ENCODE results near the gene FBXW5. TPM values are rescaled to one million over a fixed set of nuclear protein-coding genes. Genes with fewer than 3 reads are reported as not detected.

Gene FBXW5
- total RNA-seq, 2 donors from 2014 or later = 203 to 233 TPM

GRCh38 chr9:136962163-136962562 lies 17.6 kb upstream of the FBXW5 start:
- no peaks in the 10 kb centered on the region for H3K27me3 ChIP-seq
- H3K9me3 ChIP-seq = no peaks in the 10 kb centered on the region
- H3K4me1 ChIP-seq = peaks cover 0 to 28% of the 10 kb centered on the region in 2 donors
- TF ChIP-seq, protein P1, sequence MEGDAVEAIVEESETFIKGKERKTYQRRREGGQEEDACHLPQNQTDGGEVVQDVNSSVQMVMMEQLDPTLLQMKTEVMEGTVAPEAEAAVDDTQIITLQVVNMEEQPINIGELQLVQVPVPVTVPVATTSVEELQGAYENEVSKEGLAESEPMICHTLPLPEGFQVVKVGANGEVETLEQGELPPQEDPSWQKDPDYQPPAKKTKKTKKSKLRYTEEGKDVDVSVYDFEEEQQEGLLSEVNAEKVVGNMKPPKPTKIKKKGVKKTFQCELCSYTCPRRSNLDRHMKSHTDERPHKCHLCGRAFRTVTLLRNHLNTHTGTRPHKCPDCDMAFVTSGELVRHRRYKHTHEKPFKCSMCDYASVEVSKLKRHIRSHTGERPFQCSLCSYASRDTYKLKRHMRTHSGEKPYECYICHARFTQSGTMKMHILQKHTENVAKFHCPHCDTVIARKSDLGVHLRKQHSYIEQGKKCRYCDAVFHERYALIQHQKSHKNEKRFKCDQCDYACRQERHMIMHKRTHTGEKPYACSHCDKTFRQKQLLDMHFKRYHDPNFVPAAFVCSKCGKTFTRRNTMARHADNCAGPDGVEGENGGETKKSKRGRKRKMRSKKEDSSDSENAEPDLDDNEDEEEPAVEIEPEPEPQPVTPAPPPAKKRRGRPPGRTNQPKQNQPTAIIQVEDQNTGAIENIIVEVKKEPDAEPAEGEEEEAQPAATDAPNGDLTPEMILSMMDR (IDR thresholded peaks at IDR 0.05) = no peak
- no peak for DNase-seq (ENCODE audit: low spot score)
- no peak overlapping the region for H3K4me3 ChIP-seq
- no peak overlapping the region for H3K27ac ChIP-seq
- H3K36me3 ChIP-seq = no peaks in the 10 kb centered on the region

DNA sequence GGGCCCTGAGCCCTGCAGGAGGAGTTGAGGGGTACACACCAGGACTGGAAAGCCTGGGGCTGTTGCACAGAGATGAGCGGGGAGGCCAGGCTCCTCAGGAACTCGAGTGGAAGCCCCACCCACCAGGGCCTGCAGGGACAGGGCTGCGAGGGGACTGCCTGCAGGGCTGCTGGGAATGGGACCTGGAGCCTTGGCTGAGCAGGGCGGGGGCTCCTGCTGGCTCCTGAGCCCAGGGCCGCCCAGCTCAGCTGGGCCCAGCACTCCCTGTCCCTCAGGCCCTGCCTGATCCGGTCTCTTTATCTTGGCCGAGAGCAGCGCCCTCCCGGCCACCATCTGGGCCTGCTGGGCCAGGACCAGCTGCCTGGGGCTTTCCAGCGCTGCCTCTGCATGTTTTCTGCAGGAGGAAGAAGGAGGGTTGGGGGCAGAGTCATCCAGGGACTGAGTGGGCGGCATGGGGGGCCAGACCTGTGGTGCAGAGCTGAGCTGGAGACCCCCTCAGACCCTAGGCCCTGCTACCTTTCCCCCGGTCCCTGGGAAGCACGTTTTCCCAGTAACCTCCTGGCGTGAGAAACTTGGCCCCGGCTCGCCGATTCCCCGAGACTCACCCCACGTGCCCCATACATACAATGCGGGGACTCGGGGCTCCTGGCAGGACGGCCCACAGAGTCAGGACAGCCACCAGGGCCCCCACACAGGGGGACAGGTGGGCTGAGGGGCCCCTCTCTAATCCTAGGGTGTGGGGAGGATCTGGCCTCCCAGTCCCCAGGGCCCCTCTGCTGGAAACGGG lies 16.9 kb upstream of the FBXW5 start:
- Histone ChIP-seq H3K36me3 (no peaks in the 10 kb centered on the region), H3K9me3 (no peaks in the 10 kb centered on the region), H3K27ac (no peak overlapping the region), H3K4me3 (no peak overlapping the region), H3K4me1 (peaks cover 0 to 26% of the 10 kb centered on the region in 2 donors), H3K27me3 (no peaks in the 10 kb centered on the region)
- DNase-seq (ENCODE audit: low spot score) = no peak
- TF ChIP-seq, protein P1 (IDR thresholded peaks at IDR 0.05) = no peak

DNA sequence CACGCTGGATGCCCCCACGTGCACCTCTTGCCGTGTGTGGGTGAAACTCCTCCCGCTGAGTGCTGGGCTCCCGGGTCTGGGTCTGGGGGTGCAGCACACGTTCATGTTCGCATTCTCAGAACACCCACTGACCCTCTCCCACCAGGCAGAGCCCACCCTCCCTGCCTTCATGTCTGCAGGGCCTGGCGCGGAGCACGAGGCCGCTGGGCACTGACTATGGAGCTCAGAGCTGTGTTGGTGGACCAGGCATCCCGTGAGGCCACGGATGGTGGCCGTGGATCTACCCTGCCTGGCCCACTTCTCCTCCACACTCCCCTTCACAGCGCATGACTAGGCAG lies 16.4 kb upstream of the FBXW5 start:
- no peak overlapping the region for H3K27ac ChIP-seq
- peaks cover 0 to 21% of the 10 kb centered on the region in 2 donors for H3K4me1 ChIP-seq

GRCh38 chr9:136960212-136960937 lies 15.8 kb upstream of the FBXW5 start:
- H3K27ac ChIP-seq = no peak overlapping the region
- peaks cover 0 to 17% of the 10 kb centered on the region in 2 donors for H3K4me1 ChIP-seq
- no peaks in the 10 kb centered on the region for H3K9me3 ChIP-seq
- no peak overlapping the region for H3K4me3 ChIP-seq
- H3K36me3 ChIP-seq = no peaks in the 10 kb centered on the region
- TF ChIP-seq, protein P1 (IDR thresholded peaks at IDR 0.05) = no peak
- no peaks in the 10 kb centered on the region for H3K27me3 ChIP-seq
- no peak for DNase-seq (ENCODE audit: low spot score)

More for the DNA sequence above, 16.4 kb upstream of the FBXW5 start:
- no peak for DNase-seq (ENCODE audit: low spot score)
- Histone ChIP-seq H3K4me3 (no peak overlapping the region), H3K27me3 (no peaks in the 10 kb centered on the region), H3K9me3 (no peaks in the 10 kb centered on the region), H3K36me3 (no peaks in the 10 kb centered on the region)
- TF ChIP-seq, protein P1 (IDR thresholded peaks at IDR 0.05) = no peak

GRCh38 chr9:136958898-136959850 lies 14.6 kb upstream of the FBXW5 start:
- TF ChIP-seq, protein P1 (IDR thresholded peaks at IDR 0.05) = no peak
- no peak overlapping the region for H3K27ac ChIP-seq
- DNase-seq (ENCODE audit: low spot score) = no peak
- no peaks in the 10 kb centered on the region for H3K27me3 ChIP-seq
- H3K4me3 ChIP-seq = no peak overlapping the region
- H3K36me3 ChIP-seq = no peaks in the 10 kb centered on the region
- H3K4me1 ChIP-seq = peaks cover 0 to 12% of the 10 kb centered on the region in 2 donors
- H3K9me3 ChIP-seq = no peaks in the 10 kb centered on the region
